Epithelial cell of prostate (primary cell): Measurements from ENCODE around the gene CXCL14.
"Not testable (repeated sequence)": the region's sequence is repeated elsewhere in the genome, so short reads cannot be mapped to it uniquely, and the experiment has no call there.

ENCODE experiments used
- DNase-seq: peaks from one replicate; pipeline ENCODE4 v3.0.0-alpha.2; 2011; ENCODE audit warnings: low read depth, low spot score
- H3K27ac ChIP-seq: fragments of 450-650 bp; 2 replicates; pipeline ENCODE4 v1.5.1; 2017; ENCODE audit warnings: mild to moderate bottlenecking

The CXCL14 gene

GRCh38 chr5:135547590-135548254 is 31.1 kb downstream of the CXCL14 start:
- DNase-seq = no peak
- H3K27ac ChIP-seq = no peak overlapping the region

DNA sequence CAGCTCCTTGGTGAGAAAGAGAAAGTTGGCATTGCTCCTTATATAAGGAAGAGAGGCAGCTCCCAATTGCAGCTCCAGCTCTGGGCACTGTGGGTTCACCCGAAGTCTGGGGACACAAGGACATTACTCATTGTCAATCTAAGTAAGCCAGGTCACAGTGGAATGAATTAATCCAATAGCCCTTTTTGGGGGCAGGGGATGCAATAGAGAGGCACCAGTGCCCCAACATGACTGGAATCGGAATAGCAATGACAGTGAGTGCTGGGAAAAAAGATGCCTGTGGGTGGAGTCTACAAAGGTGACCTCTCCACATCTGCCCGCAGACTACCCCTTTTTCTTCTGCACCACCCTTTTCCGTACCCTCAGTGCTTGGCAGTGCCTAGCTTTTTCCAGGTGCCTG is 31.9 kb downstream of the CXCL14 start:
- no peak for DNase-seq

DNA sequence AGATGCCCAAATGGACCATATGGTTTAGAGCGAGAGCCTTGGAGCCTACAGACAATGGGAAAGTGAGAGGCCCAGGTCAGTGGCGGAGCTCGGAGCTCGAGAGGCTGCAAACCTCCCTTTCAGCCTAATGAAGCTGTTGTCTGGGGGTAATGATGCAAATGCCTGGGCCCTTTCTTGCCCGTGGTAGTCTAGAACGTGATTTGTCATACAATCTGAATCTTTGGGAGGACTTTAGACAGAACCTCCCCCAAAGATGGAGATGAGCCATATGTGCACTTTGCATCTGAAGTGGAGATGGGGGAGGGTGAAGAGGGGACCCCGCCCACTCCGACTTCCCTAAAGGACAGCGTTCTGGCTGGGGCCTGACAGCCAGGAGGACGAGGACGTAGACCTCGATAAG is 32.7 kb downstream of the CXCL14 start:
- H3K27ac ChIP-seq = no peak overlapping the region
- DNase-seq = no peak

More for the DNA sequence above, 31.9 kb downstream of the CXCL14 start:
- H3K27ac ChIP-seq = no peak overlapping the region

DNA sequence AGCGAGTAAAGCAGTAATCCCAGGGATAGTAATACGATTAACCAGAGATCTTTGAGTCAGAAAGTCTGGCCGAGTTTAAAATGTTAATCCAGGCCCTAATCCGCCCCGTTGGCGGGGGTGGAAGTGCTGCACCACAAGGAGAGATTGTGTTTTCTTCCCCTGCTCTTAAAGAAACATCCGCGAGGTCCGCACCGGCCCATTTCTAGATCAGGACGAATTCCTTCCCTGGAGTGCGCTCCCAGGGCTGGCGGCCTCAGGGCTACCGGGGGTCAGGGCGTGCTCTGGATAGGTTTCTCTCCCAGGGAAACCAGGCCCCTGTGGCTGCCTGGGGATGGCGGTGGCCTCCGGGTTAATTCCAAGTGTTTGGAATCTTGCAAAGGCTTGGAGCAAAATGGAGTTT is 33.7 kb downstream of the CXCL14 start:
- no peak for DNase-seq
- no peak overlapping the region for H3K27ac ChIP-seq

DNA sequence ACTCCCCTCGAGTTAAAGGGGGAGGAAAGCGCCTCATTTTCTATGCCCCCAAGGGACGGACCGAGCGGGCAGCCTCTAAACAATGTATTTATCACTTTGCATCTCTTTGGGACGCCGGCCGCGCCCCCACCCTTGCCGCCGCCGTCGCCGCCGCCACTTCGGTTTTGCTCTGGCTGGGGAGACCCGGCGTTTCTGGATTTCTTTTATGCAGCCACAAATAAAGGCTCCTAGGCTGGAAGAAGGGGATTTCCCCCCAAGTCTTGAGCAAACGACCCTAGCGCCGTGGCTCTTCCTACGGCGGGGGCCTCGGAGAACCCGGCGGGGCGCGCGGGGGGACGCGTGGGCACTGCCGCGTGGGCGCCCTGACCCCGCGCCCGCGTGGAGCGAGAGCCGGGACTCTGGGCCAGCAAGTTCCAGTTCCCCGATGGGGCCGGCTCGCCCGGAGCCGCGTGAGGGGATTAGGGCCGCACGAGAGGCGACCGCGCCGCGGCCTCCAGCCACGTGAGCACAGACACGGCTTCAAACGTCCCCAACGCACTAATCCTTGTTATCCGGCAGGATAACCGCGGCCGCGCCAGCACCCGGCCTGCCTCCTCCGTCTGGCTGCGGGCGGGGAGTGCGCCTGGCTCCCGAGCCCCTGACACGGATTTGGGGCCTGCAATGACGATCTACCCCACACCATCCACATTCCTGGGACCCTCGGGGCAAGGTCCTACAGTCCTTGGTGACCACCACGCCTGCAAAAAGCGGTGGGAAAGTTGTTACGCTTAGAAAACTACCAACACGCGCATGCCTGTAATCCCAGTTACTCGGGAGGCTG is 35.1 kb downstream of the CXCL14 start:
- no peak overlapping the region for H3K27ac ChIP-seq
- DNase-seq = no peak

DNA sequence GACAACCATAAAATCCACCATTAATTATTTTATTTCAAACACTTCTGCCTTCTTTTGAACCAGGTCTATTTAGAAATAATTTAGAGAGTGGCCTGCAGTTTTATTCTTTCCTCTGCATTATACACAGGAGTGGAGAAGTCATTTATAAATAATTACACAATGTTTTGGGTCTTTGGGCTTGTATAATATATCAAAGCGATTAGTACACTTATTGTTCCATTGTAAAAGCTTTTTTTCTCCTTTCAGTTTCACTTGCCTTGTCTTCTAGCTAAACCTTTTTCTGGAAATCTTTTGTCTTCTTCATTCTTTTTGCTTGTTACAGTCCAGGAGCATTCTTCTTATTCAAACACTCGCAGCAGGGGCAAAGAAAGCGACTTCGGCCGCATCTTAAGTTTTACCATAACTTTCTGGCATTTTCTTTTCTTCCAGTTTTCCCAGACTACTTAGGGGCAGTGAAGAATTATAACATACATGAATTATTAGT is 35.7 kb downstream of the CXCL14 start:
- no peak for DNase-seq

GRCh38 chr5:135541807-135542502 is 36.8 kb downstream of the CXCL14 start:
- DNase-seq = no peak
- H3K27ac ChIP-seq = no peak overlapping the region

More for the DNA sequence above, 35.7 kb downstream of the CXCL14 start:
- H3K27ac ChIP-seq = no peak overlapping the region

- H3K27ac ChIP-seq = no peak overlapping the region
- no peak for DNase-seq
Measured at GRCh38 chr5:135539430-135540005, 39.3 kb downstream of the CXCL14 start.

DNA sequence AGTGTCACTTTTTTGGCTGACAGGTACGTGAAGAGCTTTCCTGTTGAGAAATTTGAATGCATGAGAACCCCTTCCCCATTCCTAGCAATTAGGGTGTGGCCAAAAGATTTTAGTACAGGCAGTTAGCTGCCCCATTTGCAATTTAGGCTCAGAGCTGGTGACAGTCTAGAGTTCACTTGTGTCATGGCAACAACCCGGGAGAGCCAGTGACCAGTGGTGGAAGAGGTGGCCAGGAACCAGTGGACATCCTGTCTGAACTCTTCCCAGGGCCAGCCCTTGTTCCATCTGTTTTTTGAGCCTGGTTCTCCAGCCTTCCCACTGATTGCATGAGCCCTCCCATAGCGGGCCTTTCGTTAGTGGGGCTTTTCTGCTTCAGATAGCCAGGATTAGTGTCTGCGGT is 40.5 kb downstream of the CXCL14 start:
- DNase-seq = no peak
- H3K27ac ChIP-seq = no peak overlapping the region

DNA sequence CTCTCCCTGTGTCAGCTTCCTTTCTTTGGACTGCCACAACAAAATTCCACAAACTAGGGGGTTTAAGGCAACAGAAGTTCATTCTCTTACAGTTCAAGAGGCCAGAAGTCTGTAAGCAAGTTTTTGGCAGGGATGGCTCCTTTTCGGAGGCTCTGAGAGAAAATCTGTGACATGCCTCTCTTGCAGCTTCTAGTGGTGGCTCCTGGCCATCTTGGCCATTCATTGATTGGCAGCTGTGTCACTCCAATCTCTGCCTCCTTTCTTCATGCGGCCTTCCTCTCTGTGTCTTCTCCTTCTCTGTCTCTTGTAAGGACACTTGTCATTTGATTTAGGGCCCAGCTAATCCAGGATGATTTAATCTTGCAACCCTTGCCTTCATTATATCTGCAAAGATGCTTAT is 41.0 kb downstream of the CXCL14 start:
- no peak overlapping the region for H3K27ac ChIP-seq

GRCh38 chr5:135537271-135537670 is 41.5 kb downstream of the CXCL14 start:
- no peak for DNase-seq
- H3K27ac ChIP-seq = no peak overlapping the region

More for the DNA sequence above, 41.0 kb downstream of the CXCL14 start:
- no peak for DNase-seq

DNA sequence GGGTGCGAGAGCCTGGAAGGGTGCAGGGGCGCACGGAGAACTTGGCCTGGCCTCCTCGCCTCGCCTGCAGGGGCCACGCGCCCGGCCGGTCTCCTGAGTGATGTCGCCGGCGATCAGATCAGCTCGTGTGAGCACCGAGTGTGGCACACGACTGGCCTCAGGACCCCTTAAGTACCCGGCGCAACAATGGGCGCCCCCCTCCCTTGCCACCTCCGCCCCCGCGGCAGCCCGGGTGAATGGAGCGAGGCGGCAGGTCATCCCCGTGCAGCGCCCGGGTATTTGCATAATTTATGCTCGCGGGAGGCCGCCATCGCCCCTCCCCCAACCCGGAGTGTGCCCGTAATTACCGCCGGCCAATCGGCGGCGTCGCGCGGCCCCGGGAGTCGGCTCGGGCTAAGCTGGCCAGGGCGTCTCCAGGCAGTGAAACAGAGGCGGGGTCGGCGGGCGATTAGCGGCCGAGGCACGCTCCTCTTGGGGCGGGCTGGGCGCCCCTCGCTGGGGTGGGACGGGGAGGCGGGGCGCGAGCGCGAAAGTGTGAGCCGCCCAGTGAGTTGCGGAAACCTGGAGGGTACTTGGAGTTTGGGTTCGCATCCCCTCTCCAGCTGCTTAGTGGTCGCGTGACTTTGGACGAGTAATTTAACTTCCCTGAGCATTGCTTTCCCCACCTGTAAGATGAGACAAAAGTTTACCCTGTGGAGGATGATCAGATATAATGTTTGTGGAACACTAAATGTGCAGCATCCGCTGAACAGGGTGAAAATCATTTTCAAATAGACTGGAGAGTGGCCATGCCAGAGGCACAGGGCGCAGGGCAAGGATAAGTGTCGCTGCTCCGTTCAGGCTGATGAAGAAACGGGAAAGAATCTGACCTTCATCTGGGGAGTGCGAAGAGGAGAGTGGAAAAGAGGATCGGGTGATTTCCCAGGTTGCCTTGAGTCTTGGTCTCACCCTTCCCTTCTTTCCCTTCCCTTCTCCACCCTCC is 42.7 kb downstream of the CXCL14 start, which contains the start of gene NEUROG1:
Gene NEUROG1, minus strand, starts transcription at position 145 of the 982 bp plus-strand sequence. CDS start 274 bp downstream, outside the sequence.
- no peak within 1 kb of the TSS for H3K27ac ChIP-seq
- DNase-seq = no peak

- H3K27ac ChIP-seq = no peak overlapping the region
- DNase-seq = no peak
Measured at GRCh38 chr5:135535420-135535819, 43.4 kb downstream of the CXCL14 start.

DNA sequence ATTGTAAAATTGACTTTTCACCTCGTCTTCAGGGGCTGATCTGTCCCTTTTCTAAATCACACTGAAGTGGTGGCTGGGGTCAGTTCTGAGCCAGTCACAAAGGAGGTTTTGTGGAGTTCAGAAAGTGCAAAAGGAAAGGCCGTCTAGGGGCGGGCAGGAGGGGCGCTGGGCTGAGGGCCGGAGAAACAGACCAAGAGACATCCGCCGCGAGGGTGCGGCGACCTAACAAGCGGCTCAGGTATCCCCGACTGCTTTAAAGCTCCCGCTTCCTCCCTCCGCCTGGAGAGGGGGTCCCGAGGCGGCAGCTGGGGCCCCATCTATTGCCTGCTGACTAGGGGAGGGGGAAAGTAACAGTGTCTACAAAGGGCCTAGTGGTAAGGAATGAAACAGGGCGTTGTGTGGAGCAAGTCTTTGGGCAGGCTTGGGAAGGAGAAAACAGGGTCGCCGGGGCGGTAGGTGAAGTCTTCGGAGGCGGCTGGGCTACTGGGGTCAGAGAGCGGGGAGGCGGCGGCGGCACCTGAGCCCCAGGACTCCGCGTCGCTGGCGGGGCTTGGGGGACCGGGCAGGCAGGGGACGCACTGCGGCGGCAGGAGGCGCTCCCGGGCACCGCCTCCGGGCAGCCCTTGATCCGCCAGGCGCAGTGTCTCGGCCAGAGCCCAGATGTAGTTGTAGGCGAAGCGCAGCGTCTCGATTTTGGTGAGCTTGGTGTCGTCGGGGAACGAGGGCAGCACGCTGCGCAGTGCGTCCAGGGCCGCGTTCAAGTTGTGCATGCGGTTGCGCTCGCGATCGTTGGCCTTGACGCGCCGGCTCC is 44.0 kb downstream of the CXCL14 start:
- no peak overlapping the region for H3K27ac ChIP-seq
- DNase-seq = no peak

DNA sequence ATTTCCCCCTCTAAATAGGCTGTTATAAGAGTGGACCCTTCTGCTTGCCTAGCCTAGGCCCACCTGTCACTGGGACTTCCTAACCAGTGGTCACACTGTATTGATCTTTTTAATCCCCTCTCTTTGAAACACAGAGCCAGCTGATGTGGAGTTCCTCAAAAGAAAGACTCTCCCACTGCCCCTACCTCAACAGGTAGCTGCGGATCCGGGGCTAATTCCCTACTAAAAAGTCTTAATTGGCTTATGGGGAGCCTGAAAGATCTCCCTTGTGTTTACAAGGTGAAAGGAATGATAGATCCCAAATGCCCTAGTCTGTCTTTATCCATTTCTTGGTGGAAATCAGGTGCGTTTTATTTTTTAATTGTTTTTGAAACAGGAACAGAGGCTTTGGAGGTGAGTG is 45.0 kb downstream of the CXCL14 start:
- DNase-seq = no peak

DNA sequence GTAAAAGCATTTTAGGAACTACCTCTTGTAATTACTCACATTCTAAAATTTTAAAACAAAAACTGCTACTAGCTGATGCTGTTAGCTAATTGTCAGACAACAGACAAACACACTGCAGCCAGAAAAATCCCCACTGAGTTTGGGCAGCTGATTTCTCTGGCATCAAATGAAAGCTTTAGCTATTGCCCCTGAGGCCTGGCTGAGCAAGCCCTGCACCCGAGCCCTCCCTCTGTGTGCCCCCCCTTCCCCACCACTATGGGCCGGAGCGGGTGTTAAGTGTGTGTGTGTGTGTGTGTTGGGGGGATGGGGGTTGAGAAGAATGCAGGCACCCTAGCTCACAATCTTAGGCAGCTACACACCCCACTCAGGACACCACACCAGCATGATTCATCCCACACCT is 45.5 kb downstream of the CXCL14 start:
- DNase-seq = no peak
- no peak overlapping the region for H3K27ac ChIP-seq

More for the DNA sequence above, 45.0 kb downstream of the CXCL14 start:
- H3K27ac ChIP-seq = no peak overlapping the region

DNA sequence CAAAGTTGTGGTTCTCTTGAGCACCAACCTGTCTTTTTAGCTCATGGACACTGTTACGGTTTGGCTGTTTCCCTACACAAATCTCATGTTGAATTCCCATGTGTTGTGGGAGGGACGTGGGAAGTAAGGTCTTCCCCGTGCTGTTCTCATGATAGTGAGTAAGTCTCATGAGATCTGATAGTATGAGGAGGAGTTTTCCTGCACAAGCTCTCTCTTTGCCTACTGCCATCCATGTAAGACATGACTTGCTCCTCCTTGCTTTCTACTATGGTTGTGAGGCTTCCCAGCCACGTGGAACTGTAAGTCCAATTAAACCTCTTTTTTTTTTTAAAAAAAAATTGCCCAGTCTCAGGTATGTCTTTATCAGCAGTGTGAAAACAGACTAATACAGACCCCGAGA is 49.2 kb downstream of the CXCL14 start:
- DNase-seq = not testable (repeated sequence)

GRCh38 chr5:135526924-135527323 is 51.9 kb downstream of the CXCL14 start:
- no peak for DNase-seq
- H3K27ac ChIP-seq = no peak overlapping the region

More for the DNA sequence above, 49.2 kb downstream of the CXCL14 start:
- H3K27ac ChIP-seq = not testable (repeated sequence)
